ENCODE measurements around the gene NXPH2. TPM values are rescaled to one million over a fixed set of nuclear protein-coding genes. Genes with fewer than 3 reads are reported as not detected.

Gene NXPH2
- total RNA-seq, 4 donors from 2014 or later, result not detected

DNA sequence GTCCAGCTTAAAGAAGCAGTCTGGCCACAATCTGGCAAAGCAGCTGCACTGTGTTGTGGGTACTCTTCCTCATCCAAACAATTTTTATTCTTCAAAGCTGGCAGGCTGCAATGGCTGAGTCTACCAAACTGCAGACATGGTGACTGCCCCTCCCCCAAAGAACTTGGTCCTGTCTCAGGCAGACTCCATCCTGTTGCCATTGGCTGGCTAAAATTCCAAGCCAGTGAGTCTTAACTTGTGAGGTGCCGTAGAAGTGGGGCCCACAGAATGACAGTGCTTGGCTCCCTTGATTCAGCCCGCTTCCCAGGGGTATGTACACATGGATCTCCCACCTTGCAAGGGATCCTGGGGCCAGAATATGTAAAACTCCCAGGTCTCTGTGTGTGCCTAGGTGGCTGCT lies 14.5 kb upstream of the NXPH2 start:
- Histone ChIP-seq H3K27ac (no peak overlapping the region), H3K4me3 (no peak overlapping the region), H3K27me3 (no peaks in the 10 kb centered on the region), H3K9me3 (no peaks in the 10 kb centered on the region), H3K36me3 (no peaks in the 10 kb centered on the region), H3K4me1 (no peaks in the 10 kb centered on the region)
- no peak for DNase-seq
- intact Hi-C loops (cut with DNase I; ENCODE audit: low total_unique reads), result no loop called here
- in situ Hi-C loops (cut with MboI; ENCODE audit: low sequenced_read_pairs in 4 of 4), result no loop called here
- ATAC-seq, result no peak
- no peak for TF ChIP-seq POLR2A (IDR thresholded peaks at IDR 0.05)
- TF ChIP-seq, protein P1, sequence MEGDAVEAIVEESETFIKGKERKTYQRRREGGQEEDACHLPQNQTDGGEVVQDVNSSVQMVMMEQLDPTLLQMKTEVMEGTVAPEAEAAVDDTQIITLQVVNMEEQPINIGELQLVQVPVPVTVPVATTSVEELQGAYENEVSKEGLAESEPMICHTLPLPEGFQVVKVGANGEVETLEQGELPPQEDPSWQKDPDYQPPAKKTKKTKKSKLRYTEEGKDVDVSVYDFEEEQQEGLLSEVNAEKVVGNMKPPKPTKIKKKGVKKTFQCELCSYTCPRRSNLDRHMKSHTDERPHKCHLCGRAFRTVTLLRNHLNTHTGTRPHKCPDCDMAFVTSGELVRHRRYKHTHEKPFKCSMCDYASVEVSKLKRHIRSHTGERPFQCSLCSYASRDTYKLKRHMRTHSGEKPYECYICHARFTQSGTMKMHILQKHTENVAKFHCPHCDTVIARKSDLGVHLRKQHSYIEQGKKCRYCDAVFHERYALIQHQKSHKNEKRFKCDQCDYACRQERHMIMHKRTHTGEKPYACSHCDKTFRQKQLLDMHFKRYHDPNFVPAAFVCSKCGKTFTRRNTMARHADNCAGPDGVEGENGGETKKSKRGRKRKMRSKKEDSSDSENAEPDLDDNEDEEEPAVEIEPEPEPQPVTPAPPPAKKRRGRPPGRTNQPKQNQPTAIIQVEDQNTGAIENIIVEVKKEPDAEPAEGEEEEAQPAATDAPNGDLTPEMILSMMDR (IDR thresholded peaks at IDR 0.05 in 4 of 5, conservative IDR thresholded peaks at IDR 0.05 in 1 of 5), result no peak

- in situ Hi-C loops (cut with MboI; ENCODE audit: low sequenced_read_pairs in 4 of 4), result loop anchor here in 1 of 4 donors (10.0 kb wide), 1 partner anchor 872 kb away; no protein-coding TSS in a partner anchor
- DNase-seq (no peak), ATAC-seq (no peak)
- no peaks in the 10 kb centered on the region for H3K36me3 ChIP-seq
- no peak overlapping the region for H3K4me3 ChIP-seq
- H3K4me1 ChIP-seq, result no peaks in the 10 kb centered on the region
- no peaks in the 10 kb centered on the region for H3K27me3 ChIP-seq
- intact Hi-C loops (cut with DNase I; ENCODE audit: low total_unique reads), result no loop called here
- no peak for TF ChIP-seq POLR2A (IDR thresholded peaks at IDR 0.05)
- TF ChIP-seq, protein P1 (IDR thresholded peaks at IDR 0.05 in 4 of 5, conservative IDR thresholded peaks at IDR 0.05 in 1 of 5), result peak; percentile 38 to 61 (median 41)
- no peaks in the 10 kb centered on the region for H3K9me3 ChIP-seq
- H3K27ac ChIP-seq, result no peak overlapping the region
Observed at GRCh38 chr2:138787053-138787666, 7.0 kb upstream of the NXPH2 start.

- DNase-seq (no peak), ATAC-seq (no peak)
- Histone ChIP-seq H3K4me1 (peaks cover 0 to 3% of the 10 kb centered on the region in 2 donors), H3K36me3 (no peaks in the 10 kb centered on the region), H3K27ac (no peak overlapping the region), H3K4me3 (no peak overlapping the region), H3K9me3 (no peaks in the 10 kb centered on the region), H3K27me3 (peaks cover 27 to 33% (median 27%) of the 10 kb centered on the region in 3 donors)
- TF ChIP-seq, protein P1 (IDR thresholded peaks at IDR 0.05 in 4 of 5, conservative IDR thresholded peaks at IDR 0.05 in 1 of 5), result no peak
- no peak for TF ChIP-seq POLR2A (IDR thresholded peaks at IDR 0.05)
- in situ Hi-C loops (cut with MboI; ENCODE audit: low sequenced_read_pairs in 4 of 4) (loop anchor here in 1 of 4 donors (10.0 kb wide), 1 partner anchor 868 kb away; no protein-coding TSS in a partner anchor), intact Hi-C loops (cut with DNase I; ENCODE audit: low total_unique reads) (no loop called here)
Observed at GRCh38 chr2:138782383-138782782, 2.2 kb upstream of the NXPH2 start.

DNA sequence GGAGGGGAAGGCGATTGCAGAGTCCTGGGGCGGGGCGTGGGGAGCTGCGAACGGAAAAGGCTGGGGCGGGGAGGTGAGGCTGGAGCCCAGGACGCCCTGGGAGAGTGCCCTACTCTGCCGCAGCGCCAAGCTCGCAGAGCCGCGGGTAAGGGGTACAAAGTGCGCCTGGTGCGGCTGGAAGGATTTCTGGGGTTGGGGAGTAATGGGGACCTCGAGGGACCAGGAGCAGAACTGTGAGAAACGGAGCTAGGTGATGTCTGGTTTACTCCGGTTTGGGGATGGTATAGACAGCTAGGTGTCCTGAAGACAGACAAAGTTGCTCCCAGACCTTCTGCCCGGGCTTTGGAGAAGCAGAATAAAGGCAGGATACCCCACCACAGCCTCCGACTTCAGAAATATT lies 718 bp upstream of the NXPH2 start:
- Histone ChIP-seq H3K4me1 (peaks cover 0 to 3% of the 10 kb centered on the region in 2 donors), H3K27me3 (peaks cover 27 to 36% (median 34%) of the 10 kb centered on the region in 3 donors), H3K4me3 (peak overlapping the region in 2 of 4 donors; percentile 19 to 23), H3K9me3 (no peaks in the 10 kb centered on the region), H3K36me3 (no peaks in the 10 kb centered on the region), H3K27ac (no peak overlapping the region)
- DNase-seq, result no peak
- intact Hi-C loops (cut with DNase I; ENCODE audit: low total_unique reads) (no loop called here), in situ Hi-C loops (cut with MboI; ENCODE audit: low sequenced_read_pairs in 4 of 4) (loop anchor here in 1 of 4 donors (10.0 kb wide), 1 partner anchor 866 kb away; no protein-coding TSS in a partner anchor)
- ATAC-seq, result no peak
- TF ChIP-seq, protein P1 (IDR thresholded peaks at IDR 0.05 in 4 of 5, conservative IDR thresholded peaks at IDR 0.05 in 1 of 5), result no peak
- no peak for TF ChIP-seq POLR2A (IDR thresholded peaks at IDR 0.05)

All from gastrocnemius medialis (tissue), 4 donors.